Smooth muscle cell (in vitro differentiated cells): ENCODE results near the gene FCER2. TPM values are rescaled to one million over a fixed set of nuclear protein-coding genes. Genes with fewer than 3 reads are reported as not detected.
A peak's percentile ranks its signal among the peaks of the same experiment; 100 is the strongest.

Source experiments
- DNase-seq: peaks from one replicate; lab custom pipeline; 2025; ENCODE audit not compliant: unreplicated experiment; lab: John Stamatoyannopoulos, UW
- H2AFZ ChIP-seq: fragments of 200-600 bp; sonication (generic); 2 replicates; pipeline ENCODE4 v1.6.0; 2016; ENCODE audit warnings: antibody characterized with exemption, low read depth, mild to moderate bottlenecking
- H3F3A ChIP-seq: fragments of 200-600 bp; sonication (generic); 2 replicates; pipeline ENCODE4 v1.6.0; 2017; ENCODE audit warnings: antibody characterized with exemption, low read depth
- H3K27ac ChIP-seq: fragments of 200-600 bp; sonication (generic); 2 replicates; pipeline ENCODE4 v1.5.1; 2016; ENCODE audit warnings: low read depth, mild to moderate bottlenecking
- H3K27me3 ChIP-seq: fragments of 200-600 bp; sonication (generic); 2 replicates; pipeline ENCODE4 v1.6.1; 2016; ENCODE audit warnings: low read depth, mild to moderate bottlenecking
- H3K36me3 ChIP-seq: fragments of 200-600 bp; sonication (generic); 2 replicates; pipeline ENCODE4 v1.5.1; 2016; ENCODE audit warnings: low read depth
- H3K4me1 ChIP-seq: fragments of 200-600 bp; sonication (generic); 2 replicates; pipeline ENCODE4 v1.5.1; 2016; ENCODE audit warnings: low read depth
- H3K4me2 ChIP-seq: fragments of 200-600 bp; sonication (generic); 2 replicates; pipeline ENCODE4 v1.6.0; 2016; ENCODE audit warnings: mild to moderate bottlenecking
- H3K4me3 ChIP-seq: fragments of 200-600 bp; sonication (generic); 2 replicates; pipeline ENCODE4 v1.5.1; 2016; ENCODE audit warnings: mild to moderate bottlenecking
- H3K79me2 ChIP-seq: fragments of 200-600 bp; sonication (generic); 2 replicates; pipeline ENCODE4 v1.6.0; 2016; ENCODE audit warnings: low read depth, mild to moderate bottlenecking
- H3K9ac ChIP-seq: fragments of 200-600 bp; sonication (generic); 2 replicates; pipeline ENCODE4 v1.6.0; 2016; ENCODE audit warnings: low read depth
- H3K9me3 ChIP-seq: fragments of 200-600 bp; sonication (generic); replicated peaks from 2 replicates; pipeline ENCODE4 v1.5.1; 2016; ENCODE audit warnings: low read depth
- H4K20me1 ChIP-seq: fragments of 200-600 bp; sonication (generic); 2 replicates; pipeline ENCODE4 v1.6.0; 2016; ENCODE audit warnings: low read depth
- WGBS: methylation state at CpG from one replicate; pipeline ENCODE4 v1.1.7; 2016; ENCODE audit warnings: low lambda C conversion rate; 5-methylcytosine and 5-hydroxymethylcytosine counted together
- polyA plus RNA-seq: library from polyadenylated mRNA; unstranded; fragments of >200 nt; fragmentation: Nextera tagmentation; extraction: Ambion mirVana; gene quantifications from 2 replicates; pipeline ENCODE4 v1.2.1, GENCODE V29; 2016
- total RNA-seq: library from RNA; depleted of rRNA; stranded (reverse); fragments of >200 nt; gene quantifications from 2 replicates; pipeline ENCODE4 v1.2.3, GENCODE V29; 2014
- TF ChIP-seq, protein P1 (sequence below): fragments of 200-600 bp; sonication (generic); IDR thresholded peaks from 2 replicates; pipeline ENCODE4 v1.5.1; 2017; ENCODE audit warnings: borderline replicate concordance, mild to moderate bottlenecking, antibody characterized with exemption; ENCODE audit not compliant: insufficient read depth, poor library complexity, severe bottlenecking

Gene FCER2
- total and polyA plus RNA-seq, 2 experiments from 2014 or later: not detected

DNA sequence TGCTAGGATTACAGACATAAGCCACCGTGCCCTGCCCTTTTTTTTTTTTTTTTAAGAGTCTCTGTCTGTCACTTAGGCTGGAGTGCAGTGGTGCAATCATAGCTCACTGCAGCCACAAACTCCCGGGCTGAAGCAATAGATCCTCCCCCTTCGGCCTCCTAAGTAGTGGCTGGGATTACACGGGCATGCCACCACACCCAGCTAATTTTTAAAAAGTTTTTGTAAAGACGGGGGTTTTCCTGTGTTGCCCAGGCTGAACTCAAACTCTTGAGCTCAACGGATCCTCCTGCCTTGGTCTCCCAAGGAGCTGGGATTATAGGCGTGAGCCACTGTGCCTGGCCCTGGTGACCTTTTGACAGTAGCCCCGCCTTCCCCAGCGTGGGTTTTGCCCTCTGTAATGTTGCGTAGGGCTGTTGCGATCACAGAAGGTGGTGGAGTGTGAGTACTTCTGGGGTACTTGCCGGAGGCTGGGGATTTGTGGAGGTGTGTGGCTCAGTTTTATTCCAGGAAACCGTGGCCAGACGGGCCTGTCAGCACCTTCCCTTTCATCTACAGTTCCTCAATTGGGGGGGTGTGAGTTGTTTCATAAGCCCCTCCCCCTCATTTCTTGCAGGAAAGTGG, 44.7 kb downstream of the FCER2 start:
- no peaks in the 10 kb centered on the region for H3K9me3 ChIP-seq
- no peaks in the 10 kb centered on the region for H4K20me1 ChIP-seq
- H3K79me2 ChIP-seq: no peaks in the 10 kb centered on the region
- no peaks in the 10 kb centered on the region for H3K4me1 ChIP-seq
- DNase-seq: no peak
- no peak overlapping the region for H3K9ac ChIP-seq
- H3K4me2 ChIP-seq: no peak overlapping the region
- H2AFZ ChIP-seq: no peak overlapping the region
- no peak overlapping the region for H3K27ac ChIP-seq
- H3K4me3 ChIP-seq: no peak overlapping the region
- 60% methylated on average over 14 of the region's 14 CpGs for WGBS
- H3K36me3 ChIP-seq: no peaks in the 10 kb centered on the region
- H3K27me3 ChIP-seq: peaks cover 16% of the 10 kb centered on the region
- TF ChIP-seq, protein P1, sequence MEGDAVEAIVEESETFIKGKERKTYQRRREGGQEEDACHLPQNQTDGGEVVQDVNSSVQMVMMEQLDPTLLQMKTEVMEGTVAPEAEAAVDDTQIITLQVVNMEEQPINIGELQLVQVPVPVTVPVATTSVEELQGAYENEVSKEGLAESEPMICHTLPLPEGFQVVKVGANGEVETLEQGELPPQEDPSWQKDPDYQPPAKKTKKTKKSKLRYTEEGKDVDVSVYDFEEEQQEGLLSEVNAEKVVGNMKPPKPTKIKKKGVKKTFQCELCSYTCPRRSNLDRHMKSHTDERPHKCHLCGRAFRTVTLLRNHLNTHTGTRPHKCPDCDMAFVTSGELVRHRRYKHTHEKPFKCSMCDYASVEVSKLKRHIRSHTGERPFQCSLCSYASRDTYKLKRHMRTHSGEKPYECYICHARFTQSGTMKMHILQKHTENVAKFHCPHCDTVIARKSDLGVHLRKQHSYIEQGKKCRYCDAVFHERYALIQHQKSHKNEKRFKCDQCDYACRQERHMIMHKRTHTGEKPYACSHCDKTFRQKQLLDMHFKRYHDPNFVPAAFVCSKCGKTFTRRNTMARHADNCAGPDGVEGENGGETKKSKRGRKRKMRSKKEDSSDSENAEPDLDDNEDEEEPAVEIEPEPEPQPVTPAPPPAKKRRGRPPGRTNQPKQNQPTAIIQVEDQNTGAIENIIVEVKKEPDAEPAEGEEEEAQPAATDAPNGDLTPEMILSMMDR: no peak
- H3F3A ChIP-seq: no peaks in the 10 kb centered on the region

DNA sequence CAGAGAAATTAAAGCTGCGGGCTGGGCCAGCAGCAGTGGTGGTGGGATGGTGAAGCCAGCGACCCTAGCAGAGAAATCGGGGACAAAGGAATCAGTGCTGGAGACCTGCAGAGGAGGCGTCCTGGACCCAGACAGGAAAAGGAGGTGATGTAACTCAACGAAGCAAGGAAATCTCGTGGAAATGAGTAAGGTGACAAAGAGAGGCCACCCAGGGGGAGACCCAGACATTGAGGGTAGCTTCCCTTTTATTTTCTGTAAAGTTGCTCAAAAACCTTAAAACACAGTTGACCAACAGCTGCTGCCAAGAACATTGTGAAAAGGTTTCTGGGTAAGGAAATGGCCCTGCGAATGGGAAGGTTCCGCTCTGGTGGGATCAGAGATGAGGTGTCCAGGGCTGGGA, 46.4 kb downstream of the FCER2 start:
- no peak for DNase-seq
- Histone ChIP-seq H3K36me3 (no peaks in the 10 kb centered on the region), H4K20me1 (no peaks in the 10 kb centered on the region), H3K27me3 (peaks cover 8% of the 10 kb centered on the region), H3K4me2 (no peak overlapping the region), H3K27ac (no peak overlapping the region), H3K9me3 (no peaks in the 10 kb centered on the region), H3K79me2 (no peaks in the 10 kb centered on the region), H3F3A (no peaks in the 10 kb centered on the region), H2AFZ (no peak overlapping the region), H3K4me3 (no peak overlapping the region), H3K4me1 (no peaks in the 10 kb centered on the region), H3K9ac (no peak overlapping the region)
- WGBS: 79% methylated on average over 8 of the region's 8 CpGs
- TF ChIP-seq, protein P1: no peak

DNA sequence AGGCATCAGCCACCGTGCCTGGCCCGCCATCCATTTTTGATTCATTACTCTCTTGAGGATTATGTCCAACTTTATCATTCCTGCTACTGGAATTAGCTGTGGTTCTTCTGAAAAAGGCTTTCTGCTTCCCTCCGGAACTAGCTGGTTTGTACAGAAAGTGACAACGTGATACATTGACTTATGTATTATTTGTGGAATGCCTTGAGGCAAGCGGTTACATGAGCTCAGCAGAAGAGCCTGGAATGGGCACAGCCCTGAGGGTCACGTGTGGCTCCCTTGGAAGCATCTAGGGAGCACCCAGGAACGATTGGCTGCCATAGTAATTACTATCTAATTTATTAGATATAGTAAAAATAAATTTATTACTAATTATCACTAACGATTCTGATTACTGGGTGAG, 47.5 kb downstream of the FCER2 start:
- no peak overlapping the region for H3K4me3 ChIP-seq
- no peak overlapping the region for H3K4me2 ChIP-seq
- H2AFZ ChIP-seq: no peak overlapping the region
- no peaks in the 10 kb centered on the region for H3K4me1 ChIP-seq
- no peaks in the 10 kb centered on the region for H3K9me3 ChIP-seq
- H3K36me3 ChIP-seq: no peaks in the 10 kb centered on the region
- H3K27ac ChIP-seq: no peak overlapping the region
- H3K9ac ChIP-seq: no peak overlapping the region
- TF ChIP-seq, protein P1: no peak
- no peaks in the 10 kb centered on the region for H3K79me2 ChIP-seq
- H3F3A ChIP-seq: no peaks in the 10 kb centered on the region
- WGBS: 56% methylated on average over 8 of the region's 8 CpGs
- H3K27me3 ChIP-seq: peaks cover 7% of the 10 kb centered on the region
- H4K20me1 ChIP-seq: no peaks in the 10 kb centered on the region
- no peak for DNase-seq

DNA sequence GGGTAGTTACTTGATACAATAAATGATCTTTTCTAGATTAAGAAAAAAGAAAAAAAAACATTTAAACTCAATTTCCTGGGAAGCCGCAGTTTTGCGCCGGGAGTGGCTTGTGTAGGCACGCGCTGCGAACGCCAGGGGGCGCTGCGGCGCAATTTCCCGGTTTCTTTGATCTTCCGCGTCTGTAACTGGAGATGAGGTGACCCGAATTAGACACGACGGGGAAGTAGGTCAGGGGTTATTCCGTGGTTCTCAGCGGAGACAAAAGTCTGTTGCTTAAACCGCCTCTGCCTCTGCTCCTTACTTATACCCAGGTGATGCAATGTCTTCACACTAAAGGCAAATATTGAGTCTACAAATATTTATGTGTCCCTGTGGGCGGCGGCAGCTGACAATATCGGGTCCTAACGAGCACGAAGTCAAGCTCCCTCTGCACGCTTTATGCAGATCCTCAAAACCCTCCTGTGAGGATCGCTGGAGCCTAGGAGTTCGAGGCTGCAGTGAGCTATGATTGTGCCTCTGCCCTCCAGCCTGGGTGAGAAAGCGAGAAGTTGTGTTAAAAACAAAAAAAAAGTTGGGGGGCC, 49.8 kb downstream of the FCER2 start:
- no peaks in the 10 kb centered on the region for H3K79me2 ChIP-seq
- H3F3A ChIP-seq: no peaks in the 10 kb centered on the region
- peak overlapping the region; percentile 82 for H3K4me2 ChIP-seq
- WGBS: 12% methylated on average over 28 of the region's 28 CpGs
- H3K27ac ChIP-seq: no peak overlapping the region
- TF ChIP-seq, protein P1: peak; percentile 98
- no peak overlapping the region for H3K9ac ChIP-seq
- H3K4me1 ChIP-seq: no peaks in the 10 kb centered on the region
- H3K9me3 ChIP-seq: no peaks in the 10 kb centered on the region
- H3K27me3 ChIP-seq: no peaks in the 10 kb centered on the region
- DNase-seq: peak; percentile 66
- H4K20me1 ChIP-seq: no peaks in the 10 kb centered on the region
- H3K4me3 ChIP-seq: peak overlapping the region; percentile 19
- no peaks in the 10 kb centered on the region for H3K36me3 ChIP-seq
- peak overlapping the region; percentile 64 for H2AFZ ChIP-seq
